Bronchial epithelial cell (primary cell): ENCODE results near the gene LCA5. TPM values are rescaled to one million over a fixed set of nuclear protein-coding genes. Genes with fewer than 3 reads are reported as not detected.
A peak's percentile ranks its signal among the peaks of the same experiment; 100 is the strongest.

ENCODE experiments used
- DNase-seq: peaks from one replicate; pipeline ENCODE4 v3.0.0-alpha.2; 2010; ENCODE audit warnings: low read depth
- FAIRE-seq: peaks from 2 replicates; lab custom pipeline; 2011; peaks lifted over from hg19 to GRCh38; lab: Jason Lieb, UNC
- H3K27me3 ChIP-seq: 2 replicates; pipeline ENCODE4 v1.5.1; 2011; ENCODE audit warnings: low read length; ENCODE audit not compliant: control insufficient read depth, insufficient read depth
- H3K36me3 ChIP-seq: 2 replicates; pipeline ENCODE4 v1.5.1; 2011; ENCODE audit warnings: low read length; ENCODE audit not compliant: control insufficient read depth, insufficient read depth
- H3K4me3 ChIP-seq: 2 replicates; pipeline ENCODE4 v1.5.1; 2011; ENCODE audit warnings: mild to moderate bottlenecking, low read depth, low read length, control low read depth
- CTCF ChIP-seq: IDR thresholded peaks from 2 replicates; pipeline ENCODE4 v1.5.1; 2011; ENCODE audit warnings: mild to moderate bottlenecking, moderate library complexity, low read length, control low read depth, inconsistent platforms; ENCODE audit not compliant: insufficient read depth, severe bottlenecking
- total RNA-seq: library from RNA; depleted of rRNA; stranded (reverse); fragments of >200 nt; gene quantifications from 2 replicates; pipeline ENCODE4 v1.2.1, GENCODE V29; 2014

The LCA5 gene
- total RNA-seq, 1 donor from 2014 or later: 2.9 TPM

DNA sequence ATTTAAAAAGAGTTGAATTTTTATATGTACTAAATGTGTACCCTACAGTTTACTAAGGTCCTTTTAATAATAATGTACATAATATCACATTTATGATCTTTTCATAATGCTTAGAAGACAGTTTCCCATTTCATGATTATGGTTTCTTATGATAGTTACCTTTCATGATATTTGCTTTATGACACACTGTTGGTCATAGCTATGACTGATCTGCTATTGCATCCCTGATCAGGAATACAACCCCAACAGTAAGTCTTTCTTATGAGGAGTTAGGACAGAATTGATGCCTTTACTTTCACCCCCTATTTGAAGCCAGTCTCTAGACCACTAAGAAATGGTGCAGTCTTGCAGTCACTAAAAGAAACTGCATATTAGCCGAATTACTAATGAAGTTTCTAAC lies 31.0 kb downstream of the LCA5 start:
- FAIRE-seq: no peak
- TF ChIP-seq CTCF: no peak

DNA sequence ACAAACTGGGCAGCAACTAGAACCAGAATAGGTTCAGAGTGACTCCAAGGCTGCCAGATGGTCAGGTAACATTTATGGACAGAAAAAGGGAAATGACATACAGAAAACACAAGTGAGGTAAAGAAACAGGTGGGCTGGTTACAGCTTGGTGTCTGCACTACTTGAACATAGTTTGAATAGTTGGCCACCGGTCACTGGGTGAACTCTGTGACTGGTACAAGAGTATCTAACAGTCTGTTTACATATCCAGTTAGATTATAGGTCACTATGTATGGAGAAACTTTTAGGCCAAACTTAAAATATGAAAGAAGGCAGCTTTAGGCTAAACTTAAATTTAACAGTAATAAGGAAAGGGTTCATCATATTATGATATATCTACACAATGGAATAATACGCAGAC lies 32.9 kb downstream of the LCA5 start:
- TF ChIP-seq CTCF: no peak
- Histone ChIP-seq H3K27me3 (no peaks in the 10 kb centered on the region), H3K36me3 (no peaks in the 10 kb centered on the region), H3K4me3 (no peak overlapping the region)
- FAIRE-seq: no peak
- no peak for DNase-seq

More for the DNA sequence above, 31.0 kb downstream of the LCA5 start:
- peak; percentile 94 for DNase-seq
- H3K4me3 ChIP-seq: no peak overlapping the region
- no peaks in the 10 kb centered on the region for H3K36me3 ChIP-seq
- H3K27me3 ChIP-seq: no peaks in the 10 kb centered on the region

DNA sequence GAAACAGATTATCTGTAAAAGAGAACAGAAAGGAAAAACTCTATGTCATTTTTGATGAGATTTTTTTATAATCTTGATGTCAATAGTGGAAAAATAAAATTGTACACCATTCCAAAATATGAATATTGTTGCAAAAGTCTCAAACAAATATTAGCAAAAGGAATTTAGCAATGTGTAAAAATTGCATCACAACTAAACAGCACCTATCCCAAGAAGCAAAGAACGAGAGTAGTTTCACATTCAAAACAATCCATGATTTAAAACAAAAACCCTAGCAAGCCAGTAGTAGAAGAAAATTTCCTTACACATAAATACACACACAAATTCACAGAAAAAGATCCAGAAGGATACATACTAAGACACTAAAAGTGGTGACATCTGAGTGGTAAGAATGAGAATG lies 38.4 kb downstream of the LCA5 start:
- Histone ChIP-seq H3K4me3 (no peak overlapping the region), H3K36me3 (no peaks in the 10 kb centered on the region), H3K27me3 (no peaks in the 10 kb centered on the region)
- FAIRE-seq (no peak), DNase-seq (no peak)
- TF ChIP-seq CTCF: no peak

DNA sequence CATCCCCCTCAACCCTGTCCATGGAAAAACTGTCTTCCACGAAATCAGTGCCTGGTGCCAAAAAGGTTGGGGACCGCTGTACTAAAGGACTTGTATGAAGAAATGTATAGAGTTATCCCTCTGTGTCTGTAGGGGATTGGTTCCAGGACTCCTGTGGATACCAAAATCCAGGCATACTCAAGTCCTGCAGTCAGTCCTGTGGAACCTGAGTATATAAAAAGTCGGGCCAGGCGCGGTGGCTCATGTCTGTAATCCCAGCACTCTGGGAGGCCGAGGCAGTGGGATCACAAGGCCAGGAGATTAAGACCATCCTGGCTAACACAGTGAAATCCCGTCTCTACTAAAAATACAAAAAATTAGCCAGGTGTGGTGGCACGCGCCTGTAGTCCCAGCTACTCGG lies 42.0 kb downstream of the LCA5 start:
- Histone ChIP-seq H3K36me3 (no peaks in the 10 kb centered on the region), H3K27me3 (no peaks in the 10 kb centered on the region), H3K4me3 (no peak overlapping the region)
- no peak for TF ChIP-seq CTCF
- FAIRE-seq: no peak
- DNase-seq: no peak

- H3K4me3 ChIP-seq: no peak overlapping the region
- no peaks in the 10 kb centered on the region for H3K27me3 ChIP-seq
- DNase-seq (no peak), FAIRE-seq (no peak)
- no peaks in the 10 kb centered on the region for H3K36me3 ChIP-seq
- TF ChIP-seq CTCF: no peak
Observed at GRCh38 chr6:79494841-79495240, 42.4 kb downstream of the LCA5 start.

- TF ChIP-seq CTCF: no peak
- no peak for FAIRE-seq
Observed at GRCh38 chr6:79470728-79471127, 66.5 kb downstream of the LCA5 start.

More at GRCh38 chr6:79470728-79471127, 66.5 kb downstream of the LCA5 start:
- Histone ChIP-seq H3K4me3 (no peak overlapping the region), H3K27me3 (no peaks in the 10 kb centered on the region), H3K36me3 (no peaks in the 10 kb centered on the region)
- no peak for DNase-seq
